ENCODE data around the gene TP73. TPM values are rescaled to one million over a fixed set of nuclear protein-coding genes. Genes with fewer than 3 reads are reported as not detected.

The TP73 gene
- total and polyA plus RNA-seq, 12 donors: 0.03 to 0.58 (median 0.15) TPM; not detected in 7

DNA sequence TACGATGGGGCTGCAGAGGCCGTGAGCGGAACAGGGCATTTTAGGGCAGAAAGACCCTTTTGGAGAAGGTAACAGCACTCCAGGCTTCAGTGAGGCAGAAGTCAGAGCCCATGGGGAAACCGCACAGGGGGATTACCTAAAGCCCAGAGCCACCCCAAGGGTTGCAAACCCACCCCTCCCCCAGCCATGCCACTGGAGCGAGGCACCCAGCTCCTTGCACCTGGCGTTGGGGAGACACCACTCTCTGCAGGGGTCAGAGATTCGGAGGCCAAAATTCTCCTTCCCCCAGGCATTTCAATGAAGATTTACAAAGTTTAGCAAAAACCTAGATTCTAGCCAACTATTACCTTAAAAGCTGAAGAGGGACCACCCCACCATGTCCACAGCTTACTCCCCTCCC, 61.5 kb downstream of the TP73 start:
- Histone ChIP-seq H3K27me3 (peaks cover 0 to 70% (median 35%) of the 10 kb centered on the region in 7 donors), H3K27ac (peak overlapping the region in 1 of 10 donors; percentile 54), H3K4me1 (peaks cover 0 to 31% (median 10%) of the 10 kb centered on the region in 9 donors), H3K36me3 (no peaks in the 10 kb centered on the region), H3K4me3 (no peak overlapping the region), H3K9me3 (no peaks in the 10 kb centered on the region)
- no peak for TF ChIP-seq CTCF (IDR thresholded peaks at IDR 0.05)
- no peak for ATAC-seq
- no peak for DNase-seq
- intact Hi-C loops (cut with DNase I): no loop called here
- 86 to 88% methylated on average over 7 of the region's 7 CpGs for WGBS, 2 donors

- H3K27ac ChIP-seq: peak overlapping the region in 2 of 10 donors; percentile 9 to 54
Observed at GRCh38 chr1:3714284-3714741, 62.0 kb downstream of the TP73 start.

GRCh38 chr1:3714814-3715213, 62.5 kb downstream of the TP73 start:
- DNase-seq (no peak), ATAC-seq (no peak)
- no peaks in the 10 kb centered on the region for H3K9me3 ChIP-seq
- 68 to 79% methylated on average over 10 of the region's 10 CpGs for WGBS, 2 donors
- H3K36me3 ChIP-seq: no peaks in the 10 kb centered on the region
- H3K4me3 ChIP-seq: no peak overlapping the region
- intact Hi-C loops (cut with DNase I): no loop called here
- H3K27ac ChIP-seq: peak overlapping the region in 1 of 10 donors; percentile 54
- no peak for TF ChIP-seq CTCF (IDR thresholded peaks at IDR 0.05)
- H3K27me3 ChIP-seq: peaks cover 0 to 61% (median 27%) of the 10 kb centered on the region in 7 donors
- peaks cover 0 to 40% (median 17%) of the 10 kb centered on the region in 9 donors for H3K4me1 ChIP-seq

More at GRCh38 chr1:3714284-3714741, 62.0 kb downstream of the TP73 start:
- Histone ChIP-seq H3K27me3 (peaks cover 0 to 66% (median 30%) of the 10 kb centered on the region in 7 donors), H3K4me1 (peaks cover 0 to 36% (median 15%) of the 10 kb centered on the region in 9 donors), H3K9me3 (no peaks in the 10 kb centered on the region), H3K36me3 (no peaks in the 10 kb centered on the region), H3K4me3 (no peak overlapping the region)
- intact Hi-C loops (cut with DNase I): no loop called here
- ATAC-seq (peak; percentile 24 to 67 (median 54)), DNase-seq (peak in 1 of 2 donors; percentile 68)
- WGBS, 2 donors: 36 to 45% methylated on average over 10 of the region's 10 CpGs
- TF ChIP-seq CTCF (IDR thresholded peaks at IDR 0.05): no peak

- H3K4me1 ChIP-seq: peaks cover 0 to 49% (median 17%) of the 10 kb centered on the region in 9 donors
- TF ChIP-seq CTCF (IDR thresholded peaks at IDR 0.05): no peak
- no peaks in the 10 kb centered on the region for H3K36me3 ChIP-seq
- intact Hi-C loops (cut with DNase I): no loop called here
- DNase-seq (no peak), ATAC-seq (no peak)
- H3K27me3 ChIP-seq: peaks cover 0 to 45% (median 16%) of the 10 kb centered on the region in 7 donors
- no peak overlapping the region for H3K4me3 ChIP-seq
- no peak overlapping the region for H3K27ac ChIP-seq
- no peaks in the 10 kb centered on the region for H3K9me3 ChIP-seq
- 79 to 82% methylated on average over 6 of the region's 6 CpGs for WGBS, 2 donors
Observed at GRCh38 chr1:3716351-3716750, 64.0 kb downstream of the TP73 start.

All from heart right ventricle (tissue), 16 donors.